CD4-positive, CD25-positive, alpha-beta regulatory T cell (primary cell): ENCODE results near the gene MYH8. TPM values are rescaled to one million over a fixed set of nuclear protein-coding genes. Genes with fewer than 3 reads are reported as not detected.

ENCODE experiments used
- ATAC-seq, 2 donors: fragments of 150-1000 bp; cut with Tn5 transposase; one replicate each; pipeline ENCODE4 v1.10.0; 2021; ENCODE audit warnings: low read depth in 2 of 2, moderate number of reproducible peaks in 2 of 2, moderate library complexity in 1 of 2
- DNase-seq, 3 donors: peaks; one replicate each; pipeline versions ENCODE4 v3.0.0 to v3.0.0-alpha.2; 2012 to 2022; ENCODE audit warnings: mixed read lengths in 1 of 3
- H3K27ac ChIP-seq: one replicate; pipeline ENCODE4 v1.7.0; 2013; ENCODE audit warnings: mild to moderate bottlenecking, low read length; ENCODE audit not compliant: insufficient read depth, poor library complexity, severe bottlenecking
- H3K27me3 ChIP-seq: one replicate; pipeline ENCODE4 v1.7.0; 2013; ENCODE audit warnings: low read length; ENCODE audit not compliant: control insufficient read depth, insufficient read depth
- H3K36me3 ChIP-seq: one replicate; pipeline ENCODE4 v1.7.0; 2013; ENCODE audit warnings: mild to moderate bottlenecking, low read length, moderate library complexity; ENCODE audit not compliant: control insufficient read depth, insufficient read depth
- H3K4me1 ChIP-seq: 2 replicates; pipeline ENCODE4 v1.7.0; 2013; ENCODE audit warnings: mild to moderate bottlenecking, low read length; ENCODE audit not compliant: insufficient read depth, control insufficient read depth, poor library complexity, severe bottlenecking
- H3K4me3 ChIP-seq: one replicate; pipeline ENCODE4 v1.7.0; 2013; ENCODE audit warnings: low read depth, mild to moderate bottlenecking, low read length, moderate library complexity
- H3K9me3 ChIP-seq, 2 experiments: 1 replicate in 1 of 2; 2 replicates in 1 of 2; pipeline ENCODE4 v1.7.0; 2013; ENCODE audit warnings: low read length in 2 of 2, mild to moderate bottlenecking in 1 of 2, moderate library complexity in 1 of 2; ENCODE audit not compliant: control insufficient read depth in 2 of 2
- H3K27ac Mint-ChIP-seq, 3 donors: one replicate each; pipeline ENCODE4 v1.8.0; 2020 to 2022; ENCODE audit warnings: mild to moderate bottlenecking in 3 of 3, mixed read lengths in 3 of 3, moderate library complexity in 2 of 3
- H3K27me3 Mint-ChIP-seq: one replicate; pipeline ENCODE4 v1.8.0; 2022; ENCODE audit warnings: mild to moderate bottlenecking, mixed read lengths
- H3K36me3 Mint-ChIP-seq: one replicate; pipeline ENCODE4 v1.8.0; 2020; ENCODE audit warnings: mixed read lengths
- H3K4me1 Mint-ChIP-seq, 4 donors: one replicate each; pipeline ENCODE4 v1.8.0; 2020 to 2022; ENCODE audit warnings: mixed read lengths in 4 of 4, mild to moderate bottlenecking in 1 of 4
- H3K4me3 Mint-ChIP-seq, 4 donors: one replicate each; pipeline ENCODE4 v1.8.0; 2020 to 2022; ENCODE audit warnings: mild to moderate bottlenecking in 4 of 4, mixed read lengths in 4 of 4, moderate library complexity in 3 of 4
- H3K9me3 Mint-ChIP-seq, 7 donors: one replicate each; pipeline ENCODE4 v1.8.0; 2020 to 2022; ENCODE audit warnings: mixed read lengths in 7 of 7, mild to moderate bottlenecking in 3 of 7, moderate library complexity in 2 of 7
- polyA plus RNA-seq, 4 donors: library from polyadenylated mRNA; unstranded; fragments of 300-500 nt; fragmentation: Illumina TruSeq; gene quantifications; one replicate each; pipeline ENCODE4 v1.2.3, GENCODE V29; 2021
- total RNA-seq: library from RNA; stranded (reverse); gene quantifications from one replicate; pipeline ENCODE4 v1.2.3, GENCODE V29; 2022

Gene MYH8
- total and polyA plus RNA-seq, 5 donors from 2014 or later: not detected

DNA sequence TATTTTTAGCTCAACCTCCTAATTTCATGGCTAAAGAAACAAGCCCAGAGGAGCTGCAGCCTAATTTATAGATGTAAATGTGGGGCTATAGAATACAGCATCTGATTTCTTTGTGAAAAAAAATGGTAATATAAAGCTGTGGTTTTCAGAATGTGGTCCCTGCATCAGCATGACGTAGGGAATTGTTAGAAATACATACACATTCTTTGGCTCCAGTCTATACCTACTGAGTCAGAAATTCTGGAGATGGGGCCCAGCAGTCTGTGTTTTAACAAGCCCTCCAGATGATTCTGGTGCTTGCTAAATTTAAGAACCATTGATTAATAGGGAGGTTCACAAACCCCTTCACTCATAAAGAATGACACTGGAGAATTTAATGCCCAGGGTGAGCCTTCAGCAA lies 18.1 kb upstream of the MYH8 start:
- Mint-ChIP-seq H3K27me3 (peaks cover 9% of the 10 kb centered on the region), H3K4me1 (no peaks in the 10 kb centered on the region)
- H3K9me3 ChIP-seq: no peaks in the 10 kb centered on the region

DNA sequence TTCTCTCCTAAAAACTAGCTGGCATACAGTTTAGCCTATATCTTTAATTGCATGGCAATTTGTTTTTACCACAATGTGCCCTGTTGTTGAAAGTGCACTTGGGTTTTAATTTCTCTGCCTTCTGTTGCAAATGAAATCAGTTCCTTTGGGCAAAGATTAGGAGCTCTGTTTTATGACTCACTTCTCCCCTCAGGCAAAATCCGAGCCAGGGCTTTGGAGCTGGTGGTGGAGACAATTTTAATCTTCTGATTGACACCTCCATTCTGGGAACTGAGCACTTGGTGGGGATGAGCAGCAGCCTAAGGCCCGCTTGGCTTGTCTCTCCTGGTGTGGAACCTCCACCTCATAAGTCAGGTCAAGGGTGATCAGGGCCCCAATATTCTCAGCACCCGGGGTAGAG lies 13.3 kb upstream of the MYH8 start:
- H3K27me3 Mint-ChIP-seq: peaks cover 14% of the 10 kb centered on the region
- Histone ChIP-seq H3K4me1 (no peaks in the 10 kb centered on the region), H3K36me3 (no peaks in the 10 kb centered on the region), H3K9me3 (no peaks in the 10 kb centered on the region), H3K27me3 (peaks cover 3% of the 10 kb centered on the region), H3K4me3 (no peak overlapping the region), H3K27ac (no peak overlapping the region)
- no peak overlapping the region for H3K4me3 Mint-ChIP-seq
- H3K4me1 Mint-ChIP-seq: no peaks in the 10 kb centered on the region
- DNase-seq: no peak
- no peak overlapping the region for H3K27ac Mint-ChIP-seq
- no peak for ATAC-seq
- peaks cover 0 to 10% (median 3%) of the 10 kb centered on the region in 7 donors for H3K9me3 Mint-ChIP-seq
- no peaks in the 10 kb centered on the region for H3K36me3 Mint-ChIP-seq

More for the DNA sequence above, 18.1 kb upstream of the MYH8 start:
- H3K4me1 ChIP-seq: no peaks in the 10 kb centered on the region
- H3K27ac ChIP-seq: no peak overlapping the region
- H3K36me3 Mint-ChIP-seq: no peaks in the 10 kb centered on the region
- no peak for DNase-seq
- H3K4me3 ChIP-seq: no peak overlapping the region
- H3K27ac Mint-ChIP-seq: no peak overlapping the region
- ATAC-seq: no peak
- peaks cover 0 to 5% (median 3%) of the 10 kb centered on the region in 7 donors for H3K9me3 Mint-ChIP-seq
- no peak overlapping the region for H3K4me3 Mint-ChIP-seq
- no peaks in the 10 kb centered on the region for H3K36me3 ChIP-seq
- peaks cover 3% of the 10 kb centered on the region for H3K27me3 ChIP-seq

DNA sequence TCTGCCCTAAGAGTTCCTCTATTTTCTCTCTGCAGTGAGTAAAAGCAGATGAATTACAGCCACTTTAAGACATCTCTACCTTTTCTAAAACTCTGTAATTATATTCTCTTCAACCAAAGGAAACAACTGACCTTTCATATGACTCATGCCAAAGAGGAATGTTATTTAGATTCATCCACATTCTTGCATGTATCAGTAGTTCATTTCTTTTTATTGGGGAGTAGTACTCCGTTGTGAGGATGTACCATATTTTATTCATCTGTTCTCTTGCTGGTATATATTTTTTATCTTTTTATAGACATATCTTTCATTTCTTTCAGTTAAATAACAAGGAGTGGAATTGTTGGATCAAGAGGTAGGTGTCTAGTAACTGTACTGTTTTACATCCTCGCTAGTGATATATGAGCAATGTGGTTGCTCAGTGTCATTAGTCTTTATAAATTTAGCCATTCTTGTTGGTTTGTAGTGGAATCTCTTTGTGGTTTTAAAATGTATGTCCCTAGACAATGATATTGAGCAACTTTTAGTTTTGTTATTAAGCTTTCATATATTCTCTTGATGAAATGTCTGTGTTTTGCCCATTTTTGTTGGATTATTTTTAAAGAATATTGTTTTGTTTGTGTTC lies 7.8 kb upstream of the MYH8 start:
- H3K27me3 ChIP-seq: no peaks in the 10 kb centered on the region
- Mint-ChIP-seq H3K27me3 (peaks cover 5% of the 10 kb centered on the region), H3K4me1 (no peaks in the 10 kb centered on the region), H3K9me3 (peaks cover 0 to 9% (median 5%) of the 10 kb centered on the region in 7 donors), H3K4me3 (no peak overlapping the region), H3K36me3 (no peaks in the 10 kb centered on the region), H3K27ac (no peak overlapping the region)
- DNase-seq (no peak), ATAC-seq (no peak)
- H3K9me3 ChIP-seq: no peaks in the 10 kb centered on the region
- no peaks in the 10 kb centered on the region for H3K4me1 ChIP-seq
- H3K4me3 ChIP-seq: no peak overlapping the region
- no peak overlapping the region for H3K27ac ChIP-seq
- H3K36me3 ChIP-seq: no peaks in the 10 kb centered on the region

- peaks cover 0 to 9% (median 5%) of the 10 kb centered on the region in 7 donors for H3K9me3 Mint-ChIP-seq
- no peaks in the 10 kb centered on the region for H3K4me1 ChIP-seq
- H3K27me3 ChIP-seq: no peaks in the 10 kb centered on the region
- no peaks in the 10 kb centered on the region for H3K4me1 Mint-ChIP-seq
- no peak overlapping the region for H3K4me3 Mint-ChIP-seq
- H3K27ac Mint-ChIP-seq: no peak overlapping the region
- peaks cover 1% of the 10 kb centered on the region for H3K27me3 Mint-ChIP-seq
- ATAC-seq (no peak), DNase-seq (no peak)
- no peaks in the 10 kb centered on the region for H3K36me3 Mint-ChIP-seq
- no peak overlapping the region for H3K27ac ChIP-seq
- no peaks in the 10 kb centered on the region for H3K9me3 ChIP-seq
- no peak overlapping the region for H3K4me3 ChIP-seq
- H3K36me3 ChIP-seq: no peaks in the 10 kb centered on the region
Observed at GRCh38 chr17:10428781-10429180, 7.0 kb upstream of the MYH8 start.

DNA sequence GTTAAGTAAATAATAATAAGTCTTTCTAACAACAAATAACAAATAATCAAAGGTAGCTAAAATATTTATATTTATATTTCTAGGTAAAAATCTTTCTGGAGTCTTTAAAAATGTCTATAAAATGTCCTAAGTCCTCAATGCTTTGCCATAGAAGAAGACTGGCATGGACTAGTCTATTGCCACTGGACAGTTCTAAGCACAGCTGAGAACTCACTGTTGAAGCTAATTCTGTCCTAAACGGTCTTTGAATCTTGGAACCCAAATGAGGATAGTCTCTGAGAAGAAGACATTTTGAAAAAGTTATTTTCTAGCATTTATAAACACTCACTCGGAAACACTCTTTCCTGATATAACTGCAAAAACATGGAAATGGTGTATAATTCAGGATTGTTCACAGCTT lies 539 bp downstream of the MYH8 start:
- Mint-ChIP-seq H3K4me3 (no peak overlapping the region), H3K27me3 (peaks cover 14% of the 10 kb centered on the region), H3K27ac (no peak overlapping the region), H3K4me1 (no peaks in the 10 kb centered on the region), H3K9me3 (no peaks in the 10 kb centered on the region), H3K36me3 (no peaks in the 10 kb centered on the region)
- H3K27me3 ChIP-seq: no peaks in the 10 kb centered on the region
- H3K27ac ChIP-seq: no peak overlapping the region
- DNase-seq: no peak
- H3K9me3 ChIP-seq: no peaks in the 10 kb centered on the region
- no peaks in the 10 kb centered on the region for H3K4me1 ChIP-seq
- no peak overlapping the region for H3K4me3 ChIP-seq
- ATAC-seq: no peak
- no peaks in the 10 kb centered on the region for H3K36me3 ChIP-seq

GRCh38 chr17:10420811-10421210 lies 939 bp downstream of the MYH8 start:
- Histone ChIP-seq H3K27ac (no peak overlapping the region), H3K4me1 (no peaks in the 10 kb centered on the region), H3K36me3 (no peaks in the 10 kb centered on the region), H3K4me3 (no peak overlapping the region), H3K27me3 (no peaks in the 10 kb centered on the region), H3K9me3 (no peaks in the 10 kb centered on the region)
- DNase-seq: no peak
- ATAC-seq: no peak
- H3K9me3 Mint-ChIP-seq: peaks cover 0 to 2% (median 0%) of the 10 kb centered on the region in 7 donors
- H3K27me3 Mint-ChIP-seq: peaks cover 14% of the 10 kb centered on the region
- H3K4me3 Mint-ChIP-seq: no peak overlapping the region
- no peak overlapping the region for H3K27ac Mint-ChIP-seq
- H3K36me3 Mint-ChIP-seq: no peaks in the 10 kb centered on the region
- no peaks in the 10 kb centered on the region for H3K4me1 Mint-ChIP-seq

DNA sequence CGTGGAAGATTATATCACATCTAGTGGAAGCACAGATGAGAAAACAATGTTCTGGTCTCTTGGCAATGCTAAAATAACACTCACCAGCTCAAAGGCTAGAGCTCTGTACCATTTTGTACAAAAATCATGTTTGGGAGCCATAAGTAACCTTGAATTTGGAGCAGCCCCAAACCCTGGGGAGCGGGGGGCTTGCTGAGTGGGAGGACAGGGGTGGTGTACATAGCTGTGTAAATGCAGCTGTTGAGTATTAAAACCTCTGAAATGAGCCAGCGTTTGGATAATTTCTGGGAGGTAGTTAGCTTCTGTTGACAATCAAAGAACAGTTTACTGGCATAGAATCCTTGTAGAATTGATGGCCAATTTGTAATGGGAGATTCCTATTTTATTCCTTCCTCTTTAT lies 4.3 kb downstream of the MYH8 start:
- H3K9me3 Mint-ChIP-seq: peaks cover 0 to 3% (median 0%) of the 10 kb centered on the region in 7 donors
- no peak overlapping the region for H3K4me3 ChIP-seq
- H3K9me3 ChIP-seq: no peaks in the 10 kb centered on the region
- H3K27ac ChIP-seq: no peak overlapping the region
- peaks cover 14% of the 10 kb centered on the region for H3K27me3 Mint-ChIP-seq
- H3K4me3 Mint-ChIP-seq: no peak overlapping the region
- no peak overlapping the region for H3K27ac Mint-ChIP-seq
- no peaks in the 10 kb centered on the region for H3K36me3 ChIP-seq
- ATAC-seq: no peak
- H3K4me1 ChIP-seq: no peaks in the 10 kb centered on the region
- no peaks in the 10 kb centered on the region for H3K4me1 Mint-ChIP-seq
- no peaks in the 10 kb centered on the region for H3K36me3 Mint-ChIP-seq
- H3K27me3 ChIP-seq: no peaks in the 10 kb centered on the region
- no peak for DNase-seq

- no peak overlapping the region for H3K27ac ChIP-seq
Observed at GRCh38 chr17:10415161-10415560, 6.6 kb downstream of the MYH8 start.

More at GRCh38 chr17:10415161-10415560, 6.6 kb downstream of the MYH8 start:
- H3K27ac Mint-ChIP-seq: no peak overlapping the region
- Histone ChIP-seq H3K4me1 (no peaks in the 10 kb centered on the region), H3K4me3 (no peak overlapping the region), H3K36me3 (no peaks in the 10 kb centered on the region), H3K27me3 (no peaks in the 10 kb centered on the region), H3K9me3 (no peaks in the 10 kb centered on the region)
- peaks cover 13% of the 10 kb centered on the region for H3K27me3 Mint-ChIP-seq
- no peak for DNase-seq
- no peaks in the 10 kb centered on the region for H3K36me3 Mint-ChIP-seq
- peaks cover 0 to 3% (median 0%) of the 10 kb centered on the region in 7 donors for H3K9me3 Mint-ChIP-seq
- H3K4me3 Mint-ChIP-seq: no peak overlapping the region
- no peaks in the 10 kb centered on the region for H3K4me1 Mint-ChIP-seq
- no peak for ATAC-seq
